ENCODE measurements around the gene RAB6A.
"Not testable (repeated sequence)": the region's sequence is repeated elsewhere in the genome, so short reads cannot be mapped to it uniquely, and the experiment has no call there.

The RAB6A gene

GRCh38 chr11:73762732-73763131, 1.9 kb upstream of the RAB6A start:
- DNase-seq (ENCODE audit: low read depth in 2 of 2) = no peak

- DNase-seq (ENCODE audit: low read depth in 2 of 2) = no peak
These were observed 600 bp upstream of the RAB6A start for GRCh38 chr11:73761403-73761945.

- no peak for DNase-seq (ENCODE audit: low read depth in 2 of 2)
These were observed 667 bp downstream of the RAB6A start for GRCh38 chr11:73760135-73760678.

- no peak for DNase-seq (ENCODE audit: low read depth in 2 of 2)
These were observed 1.2 kb downstream of the RAB6A start for GRCh38 chr11:73759610-73760134.

- DNase-seq (ENCODE audit: low read depth in 2 of 2) = no peak
These were observed 2.4 kb downstream of the RAB6A start for GRCh38 chr11:73758451-73758850.

- DNase-seq (ENCODE audit: low read depth in 2 of 2) = no peak
These were observed 3.3 kb downstream of the RAB6A start for GRCh38 chr11:73757598-73757997.

GRCh38 chr11:73755670-73756069, 5.2 kb downstream of the RAB6A start:
- DNase-seq (ENCODE audit: low read depth in 2 of 2) = no peak

- DNase-seq (ENCODE audit: low read depth in 2 of 2) = no peak
These were observed 6.9 kb downstream of the RAB6A start for GRCh38 chr11:73753938-73754337.

GRCh38 chr11:73752903-73753302, 8.0 kb downstream of the RAB6A start:
- DNase-seq (ENCODE audit: low read depth in 2 of 2) = no peak

GRCh38 chr11:73752216-73752867, 8.5 kb downstream of the RAB6A start:
- DNase-seq (ENCODE audit: low read depth in 2 of 2) = no peak

- DNase-seq (ENCODE audit: low read depth in 2 of 2) = not testable (repeated sequence)
These were observed 10.0 kb downstream of the RAB6A start for GRCh38 chr11:73750862-73751261.

- no peak for DNase-seq (ENCODE audit: low read depth in 2 of 2)
These were observed 10.6 kb downstream of the RAB6A start for GRCh38 chr11:73750228-73750627.

GRCh38 chr11:73749118-73749517, 11.8 kb downstream of the RAB6A start:
- DNase-seq (ENCODE audit: low read depth in 2 of 2) = no peak

- DNase-seq (ENCODE audit: low read depth in 2 of 2) = no peak
These were observed 12.6 kb downstream of the RAB6A start for GRCh38 chr11:73748300-73748699.

- DNase-seq (ENCODE audit: low read depth in 2 of 2) = no peak
These were observed 13.1 kb downstream of the RAB6A start for GRCh38 chr11:73747762-73748161.

- no peak for DNase-seq (ENCODE audit: low read depth in 2 of 2)
These were observed 14.2 kb downstream of the RAB6A start for GRCh38 chr11:73746701-73747100.

GRCh38 chr11:73743045-73743444, 17.8 kb downstream of the RAB6A start:
- no peak for DNase-seq (ENCODE audit: low read depth in 2 of 2)

GRCh38 chr11:73735959-73736358, 24.9 kb downstream of the RAB6A start:
- not testable (repeated sequence) for DNase-seq (ENCODE audit: low read depth in 2 of 2)

- no peak for DNase-seq (ENCODE audit: low read depth in 2 of 2)
These were observed 25.9 kb downstream of the RAB6A start for GRCh38 chr11:73734993-73735392.

GRCh38 chr11:73734011-73734410, 26.9 kb downstream of the RAB6A start:
- not testable (repeated sequence) for DNase-seq (ENCODE audit: low read depth in 2 of 2)

GRCh38 chr11:73732936-73733335, 27.9 kb downstream of the RAB6A start:
- DNase-seq (ENCODE audit: low read depth in 2 of 2) = not testable (repeated sequence)

GRCh38 chr11:73729594-73730206, 31.2 kb downstream of the RAB6A start:
- no peak for DNase-seq (ENCODE audit: low read depth in 2 of 2)

- no peak for DNase-seq (ENCODE audit: low read depth in 2 of 2)
These were observed 32.9 kb downstream of the RAB6A start for GRCh38 chr11:73728000-73728399.
